SK-MEL-5 (cell line): Measurements from ENCODE around the gene CD109. TPM values are rescaled to one million over a fixed set of nuclear protein-coding genes. Genes with fewer than 3 reads are reported as not detected.
"Not testable (repeated sequence)": the region's sequence is repeated elsewhere in the genome, so short reads cannot be mapped to it uniquely, and the experiment has no call there.

Experiments used
- DNase-seq: peaks from one replicate; pipeline ENCODE4 v3.0.0-alpha.2; 2016; ENCODE audit warnings: low read depth, low spot score
- in situ Hi-C: cut with HindIII; loops from 2 replicates; pipeline ENCODE4 v1.10.0; 2016; ENCODE audit warnings: low sequenced_read_pairs, high pct_unique_total_duplicates, low pct_unique_long_range_greater_than_20kb
- total RNA-seq: library from RNA; depleted of rRNA; stranded (reverse); fragments of >200 nt; shearing (Covaris generic); gene quantifications from 2 replicates; pipeline ENCODE4 v1.2.3, GENCODE V29; 2014

CD109 gene
- total RNA-seq, 1 experiment from 2014 or later: 53.1 TPM

DNA sequence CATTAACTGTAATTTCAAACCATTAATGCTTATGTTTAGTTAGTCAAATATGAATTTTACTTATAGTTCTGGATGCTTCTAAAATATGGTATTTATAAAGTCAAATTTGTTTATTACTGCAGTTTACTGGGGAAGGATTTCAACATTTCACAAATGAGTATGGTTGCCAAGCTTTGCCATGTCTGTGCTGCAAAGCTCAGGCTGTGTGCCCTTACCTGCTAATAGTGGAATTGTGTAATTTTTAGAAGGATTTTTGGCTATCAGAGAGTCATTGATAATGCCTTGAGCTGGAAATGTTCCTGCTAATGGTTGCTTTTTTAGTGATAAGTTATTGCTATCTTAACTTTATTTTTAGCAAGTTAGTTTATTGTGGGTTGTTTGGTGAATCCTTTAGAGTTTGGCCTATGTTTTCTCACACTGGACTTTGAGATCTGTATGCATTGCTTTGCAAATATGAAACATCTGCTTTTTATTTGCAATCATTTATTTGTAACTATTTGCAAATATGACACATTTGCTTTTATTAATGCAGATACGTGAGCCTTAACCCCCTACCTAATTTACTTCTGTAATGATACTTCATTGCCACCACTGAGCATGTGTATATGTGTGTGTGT, 105.8 kb downstream of the CD109 start:
- no peak for DNase-seq
- in situ Hi-C loops: no loop called here

DNA sequence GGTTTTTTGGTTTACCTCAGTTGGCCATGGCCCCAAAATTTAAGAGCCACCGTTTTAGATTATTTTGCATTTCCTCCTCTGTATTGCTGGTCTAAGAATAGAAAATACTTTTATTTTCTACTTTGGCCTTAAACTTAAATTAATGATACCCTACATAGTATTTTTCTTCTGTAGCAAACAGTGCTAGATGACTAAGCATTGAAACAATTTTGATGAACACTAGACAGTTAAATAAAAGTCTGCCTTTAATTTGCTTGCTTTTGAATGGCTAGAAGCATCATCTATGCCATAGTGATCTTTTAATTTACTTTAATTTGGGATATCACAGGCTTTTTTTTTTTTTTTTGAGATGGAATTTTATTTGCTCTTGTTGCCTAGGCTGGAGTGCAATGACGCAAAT, 106.4 kb downstream of the CD109 start:
- in situ Hi-C loops: no loop called here
- no peak for DNase-seq

DNA sequence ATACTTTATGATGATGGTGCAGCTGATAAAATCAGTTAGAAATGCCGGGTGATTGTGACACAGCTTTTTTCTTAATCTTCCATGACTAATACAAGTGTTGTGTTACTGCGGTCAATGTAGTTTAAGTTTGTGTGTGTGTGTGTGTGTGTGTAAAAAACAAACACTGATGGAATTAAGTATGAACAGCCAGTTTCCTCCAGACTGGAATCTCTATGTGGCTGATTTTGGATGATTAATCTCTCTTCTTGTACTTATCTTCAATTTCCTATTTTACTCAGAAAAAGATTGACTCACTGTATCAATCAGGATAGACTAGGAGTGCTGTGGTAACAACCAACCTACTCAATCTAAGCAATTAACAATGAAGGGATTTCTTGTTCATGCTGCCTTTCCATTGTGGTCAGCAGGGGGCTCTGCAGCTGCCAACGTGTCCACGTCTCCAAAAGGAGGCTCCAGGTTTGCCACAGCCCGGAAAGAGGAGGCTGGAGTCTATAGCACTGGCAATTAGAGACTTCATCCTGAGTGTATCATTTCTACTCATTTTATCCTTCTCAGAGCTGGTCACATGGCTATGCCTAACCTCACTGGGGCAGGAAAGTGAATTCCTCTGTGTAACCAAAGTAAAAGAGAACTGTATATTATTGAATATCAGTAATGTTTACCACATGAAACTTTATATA, 107.7 kb downstream of the CD109 start:
- in situ Hi-C loops: no loop called here
- DNase-seq: peak; percentile 77

DNA sequence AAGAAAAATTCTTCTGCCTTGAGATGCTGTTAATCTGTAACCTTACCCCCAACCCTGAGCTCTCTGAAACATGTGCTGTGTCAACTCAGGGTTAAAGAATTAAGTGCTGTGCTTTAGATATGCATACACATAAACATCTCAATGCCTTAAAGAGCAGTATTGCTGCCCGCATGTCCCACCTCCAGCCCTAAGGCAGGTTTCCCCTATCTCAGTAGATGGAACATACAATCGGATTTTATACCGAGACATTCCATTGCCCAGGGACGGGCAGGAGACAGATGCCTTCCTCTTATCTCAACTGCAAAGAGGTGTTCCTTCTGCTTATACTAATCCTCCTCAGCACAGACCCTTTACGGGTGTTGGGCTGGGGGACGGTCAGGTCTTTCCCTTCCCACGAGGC, 109.2 kb downstream of the CD109 start:
- in situ Hi-C loops, DNase-seq: not testable (repeated sequence)

GRCh38 chr6:73805982-73806381, 110.0 kb downstream of the CD109 start:
- in situ Hi-C loops, DNase-seq: not testable (repeated sequence)

DNA sequence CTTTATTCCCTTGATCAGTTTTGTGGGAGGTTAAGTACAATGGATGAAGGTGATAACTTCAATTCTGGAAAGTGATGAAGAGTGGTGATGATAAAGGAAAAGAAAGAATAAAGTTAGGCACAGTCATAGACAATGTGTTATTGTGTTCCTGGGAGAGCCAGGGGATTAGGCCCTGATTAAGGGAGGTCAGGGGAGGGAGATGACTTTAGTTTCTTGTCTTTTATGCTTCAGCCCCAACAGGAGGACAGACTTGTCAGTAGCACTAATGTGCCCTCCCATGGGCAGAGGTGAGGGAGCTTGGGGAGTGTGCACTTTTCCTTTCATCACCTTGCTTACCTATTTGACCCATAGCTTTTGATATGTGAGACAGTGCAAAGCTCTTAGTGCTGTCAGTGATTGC, 115.7 kb downstream of the CD109 start:
- in situ Hi-C loops: no loop called here
- DNase-seq: no peak

DNA sequence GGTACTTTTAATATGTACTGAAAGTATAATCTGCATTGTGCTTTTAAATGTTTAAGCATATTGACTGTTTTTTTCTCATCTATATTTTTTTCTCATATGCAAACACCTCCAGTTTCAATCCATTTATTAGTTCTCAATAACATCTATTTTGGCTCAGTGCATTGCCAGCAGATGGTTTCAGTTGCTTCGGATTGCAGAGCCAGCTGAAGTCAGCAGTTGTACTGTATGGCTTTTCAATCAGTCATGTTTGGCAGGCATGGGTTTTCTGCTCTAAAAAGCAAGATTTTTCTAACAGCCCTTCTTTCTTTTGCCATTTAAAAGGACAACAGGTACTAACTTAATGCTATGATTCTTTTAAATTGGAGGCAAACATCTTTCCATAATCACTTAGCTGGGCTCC, 121.2 kb downstream of the CD109 start:
- in situ Hi-C loops: no loop called here
- DNase-seq: no peak

- in situ Hi-C loops: no loop called here
- DNase-seq: no peak
Measured at GRCh38 chr6:73823046-73823735, 127.2 kb downstream of the CD109 start.

GRCh38 chr6:73823832-73824231, 127.8 kb downstream of the CD109 start:
- in situ Hi-C loops: no loop called here
- no peak for DNase-seq

GRCh38 chr6:73826571-73826970, 130.6 kb downstream of the CD109 start:
- in situ Hi-C loops: no loop called here

DNA sequence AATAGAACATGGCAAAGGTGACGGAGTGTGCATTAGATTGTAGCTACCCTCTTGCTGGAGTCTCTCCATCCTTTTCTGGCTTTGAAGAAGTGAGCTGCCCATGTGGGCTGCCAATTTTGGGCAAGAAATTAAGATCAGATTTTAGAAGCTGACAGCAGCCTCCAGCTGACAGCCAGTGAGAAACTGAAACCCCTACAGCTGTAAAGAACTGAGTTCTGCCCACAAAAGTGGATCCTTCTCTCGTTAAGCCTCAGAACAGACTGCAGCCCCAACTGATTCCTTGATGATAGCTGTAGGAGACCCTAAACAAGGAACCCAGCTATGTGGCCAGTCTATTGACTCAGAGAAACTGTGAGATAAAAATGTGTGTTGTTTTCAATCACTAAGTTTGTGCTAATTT, 134.1 kb downstream of the CD109 start:
- in situ Hi-C loops: no loop called here
- DNase-seq: no peak

More at GRCh38 chr6:73826571-73826970, 130.6 kb downstream of the CD109 start:
- no peak for DNase-seq

DNA sequence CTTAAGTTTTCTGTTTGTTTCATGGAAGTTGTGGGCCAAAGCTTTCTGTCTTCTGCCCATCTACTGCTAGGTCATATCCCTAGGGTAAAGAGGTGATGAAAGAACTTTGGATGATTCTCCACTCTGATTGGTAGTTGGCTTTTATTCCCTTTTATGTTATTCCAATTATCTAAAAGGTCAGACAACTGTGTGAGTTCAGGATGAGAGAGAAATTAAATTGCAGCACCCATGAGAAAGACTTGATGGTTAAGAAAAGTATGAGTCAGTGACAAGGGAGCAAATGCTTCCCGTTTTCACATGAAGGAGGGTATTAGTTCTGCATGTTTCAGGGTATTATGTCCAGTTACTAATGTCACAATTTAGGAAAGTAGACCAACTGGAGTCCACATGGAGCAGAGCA, 136.3 kb downstream of the CD109 start:
- no peak for DNase-seq

DNA sequence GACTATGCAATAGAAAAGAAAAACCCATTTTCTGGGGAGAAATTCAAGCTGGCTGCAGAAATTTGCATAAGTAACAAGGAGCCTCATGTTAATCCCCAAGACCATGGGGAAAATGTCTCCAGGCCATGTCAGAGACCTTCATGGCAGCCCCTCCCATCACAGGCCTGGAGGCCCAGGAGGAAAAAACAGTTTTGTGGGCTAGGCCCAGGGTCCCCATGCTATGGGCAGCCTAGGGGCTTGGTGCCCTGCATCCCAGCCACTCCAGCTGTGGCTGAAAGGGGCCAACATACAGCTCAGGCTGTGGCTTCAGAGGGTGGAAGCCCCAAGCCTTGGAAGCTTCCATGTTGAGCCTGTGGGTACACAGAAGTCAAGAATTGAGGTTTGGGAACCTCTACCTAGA, 148.7 kb downstream of the CD109 start:
- in situ Hi-C loops, DNase-seq: not testable (repeated sequence)

More for the DNA sequence above, 136.3 kb downstream of the CD109 start:
- in situ Hi-C loops: no loop called here

DNA sequence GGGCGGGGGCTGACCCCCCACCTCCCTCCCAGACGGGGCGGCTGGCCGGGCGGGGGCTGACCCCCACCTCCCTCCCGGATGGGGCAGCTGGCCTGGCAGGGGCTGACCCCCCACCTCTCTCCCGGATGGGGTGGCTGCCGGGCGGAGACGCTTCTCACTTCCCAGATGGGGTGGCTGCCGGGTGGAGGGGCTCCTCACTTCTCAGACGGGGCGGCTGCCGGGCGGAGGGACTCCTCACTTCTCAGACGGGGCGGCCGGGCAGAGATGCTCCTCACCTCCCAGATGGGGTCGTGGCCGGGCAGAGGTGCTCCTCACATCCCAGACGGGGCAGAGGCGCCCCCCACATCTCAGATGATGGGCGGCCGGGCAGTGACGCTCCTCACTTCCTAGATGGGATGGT, 155.0 kb downstream of the CD109 start:
- in situ Hi-C loops, DNase-seq: not testable (repeated sequence)

DNA sequence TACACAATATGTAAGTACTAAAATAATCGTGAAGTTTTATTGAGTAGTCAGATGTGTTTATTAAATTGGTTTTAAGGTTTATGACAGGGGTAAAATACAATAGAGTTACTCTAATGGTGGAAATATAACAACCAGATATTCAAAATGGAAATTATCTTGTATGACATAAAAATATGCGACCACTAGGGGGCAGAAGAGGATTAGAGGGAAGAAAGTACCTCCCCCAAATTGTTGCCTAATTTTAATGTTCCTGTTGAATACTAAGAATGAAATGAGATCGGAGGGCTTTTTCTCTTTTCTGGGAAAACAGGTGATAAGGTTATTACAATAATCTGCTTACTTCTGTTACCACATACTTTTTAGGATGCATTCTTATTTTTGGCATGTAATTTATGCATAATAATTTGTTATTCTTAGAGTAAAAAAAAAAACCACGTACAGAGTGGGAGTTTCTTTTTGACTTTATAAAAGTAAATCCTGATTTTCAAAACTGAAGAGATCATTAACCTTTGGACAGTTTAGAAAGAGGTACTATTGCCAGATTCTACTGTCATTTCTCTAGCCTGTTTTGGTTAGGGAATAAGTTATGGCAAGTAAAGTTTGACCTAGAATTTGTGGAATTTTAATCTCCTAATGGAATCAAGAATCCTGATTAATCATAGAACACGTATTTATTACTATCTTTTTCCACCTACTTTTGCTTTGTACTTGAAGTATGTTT, 159.2 kb downstream of the CD109 start:
- peak; percentile 69 for DNase-seq
- in situ Hi-C loops: no loop called here

DNA sequence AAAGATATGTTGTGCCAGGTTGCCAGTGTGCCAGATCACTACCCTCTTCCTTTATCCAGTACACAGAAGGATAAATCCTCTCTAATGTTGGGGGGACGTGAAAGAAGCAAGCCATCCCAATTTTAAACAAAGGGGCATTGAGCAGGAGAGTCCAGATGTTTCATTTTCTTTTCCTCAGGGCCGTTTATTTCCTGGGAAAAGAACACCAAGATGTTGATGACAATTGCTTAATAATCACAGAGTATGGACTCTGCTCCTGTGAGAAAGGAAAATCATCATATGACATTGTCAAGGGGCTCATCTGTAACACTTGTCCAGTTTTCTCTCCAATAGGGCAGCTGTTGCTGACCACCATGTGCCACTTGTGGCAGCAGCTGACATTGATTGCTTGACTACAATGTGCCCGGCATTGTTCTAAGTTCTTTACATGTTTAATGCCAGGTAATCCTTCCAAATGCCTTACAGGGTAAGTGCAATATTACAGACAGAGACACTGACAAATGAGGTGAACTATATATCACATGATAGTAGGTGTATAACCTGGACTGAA, 161.4 kb downstream of the CD109 start:
- in situ Hi-C loops: no loop called here

GRCh38 chr6:73858376-73858775, 162.4 kb downstream of the CD109 start:
- in situ Hi-C loops: no loop called here
- no peak for DNase-seq

More for the DNA sequence above, 161.4 kb downstream of the CD109 start:
- no peak for DNase-seq

GRCh38 chr6:73860303-73860702, 164.3 kb downstream of the CD109 start:
- in situ Hi-C loops: no loop called here
- DNase-seq: no peak
